Effector CD8-positive, alpha-beta T cell (primary cell): ENCODE results near the gene PNPLA3.

ENCODE experiments used
- DNase-seq: peaks from one replicate; lab custom pipeline; 2025; lab: John Stamatoyannopoulos, UW

The PNPLA3 gene

DNA sequence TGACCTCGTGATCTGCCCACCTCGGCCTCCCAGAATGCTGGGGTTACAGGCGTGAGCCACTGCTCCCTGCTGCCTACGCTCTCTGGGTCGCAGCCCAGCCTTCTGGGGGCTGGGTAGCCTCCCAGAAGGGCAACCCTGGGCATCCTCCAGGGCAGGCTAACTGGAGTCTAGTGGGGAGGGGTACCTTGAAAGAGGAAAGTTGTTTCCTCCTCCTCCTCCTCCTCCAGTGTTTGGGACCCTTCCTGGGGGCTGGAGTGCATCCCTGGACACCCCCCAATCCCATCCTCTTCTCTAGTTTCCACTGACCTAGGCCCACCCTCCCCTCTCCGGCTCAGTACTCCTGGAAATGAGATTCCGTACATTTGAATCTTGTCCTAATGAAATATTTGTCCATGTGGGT, 1.3 kb downstream of the PNPLA3 start:
- DNase-seq: no peak

DNA sequence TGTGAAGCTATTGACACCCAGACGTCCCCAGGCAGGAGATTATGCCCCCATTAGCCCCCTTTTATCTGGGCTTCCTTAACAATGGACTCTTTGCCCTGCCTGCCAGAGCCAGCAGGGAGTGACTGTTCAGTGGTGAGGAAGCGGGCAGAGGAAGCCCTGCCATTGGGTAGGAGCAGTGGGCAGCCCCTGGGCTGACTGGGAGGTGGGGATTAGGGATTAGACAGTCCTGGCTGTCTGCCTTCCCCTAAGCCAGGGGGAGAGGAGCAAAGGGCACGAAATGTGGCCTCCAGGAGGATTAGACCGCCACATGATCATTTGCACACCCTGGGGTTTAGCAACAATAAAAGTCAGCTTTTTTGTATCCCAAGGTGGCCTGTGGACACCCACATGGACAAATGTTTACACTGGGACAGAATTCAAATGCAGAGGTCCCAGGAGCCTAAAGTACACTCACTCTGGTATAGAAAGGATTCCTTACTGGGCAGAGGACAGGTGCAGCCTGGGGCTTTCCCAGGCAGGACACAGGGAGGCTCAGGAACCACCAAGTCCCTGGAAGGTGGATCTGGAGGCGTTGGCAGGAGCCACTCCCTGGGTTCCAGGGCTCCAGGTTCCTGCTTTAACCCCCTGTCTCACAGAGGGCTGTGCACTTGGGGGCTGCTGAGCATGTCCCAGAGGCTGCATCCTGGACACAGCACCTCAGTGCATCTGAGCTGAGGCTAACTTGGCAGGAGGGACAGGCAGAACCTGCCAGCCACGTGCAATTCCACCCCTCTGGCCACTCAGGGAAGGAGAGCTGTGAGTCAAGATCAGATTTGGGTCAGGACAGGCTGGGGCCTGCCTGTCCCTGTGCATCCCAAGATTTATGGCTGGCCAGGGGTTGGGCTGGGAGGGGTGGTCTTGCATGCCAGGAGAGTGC, 2.1 kb downstream of the PNPLA3 start:
- no peak for DNase-seq

DNA sequence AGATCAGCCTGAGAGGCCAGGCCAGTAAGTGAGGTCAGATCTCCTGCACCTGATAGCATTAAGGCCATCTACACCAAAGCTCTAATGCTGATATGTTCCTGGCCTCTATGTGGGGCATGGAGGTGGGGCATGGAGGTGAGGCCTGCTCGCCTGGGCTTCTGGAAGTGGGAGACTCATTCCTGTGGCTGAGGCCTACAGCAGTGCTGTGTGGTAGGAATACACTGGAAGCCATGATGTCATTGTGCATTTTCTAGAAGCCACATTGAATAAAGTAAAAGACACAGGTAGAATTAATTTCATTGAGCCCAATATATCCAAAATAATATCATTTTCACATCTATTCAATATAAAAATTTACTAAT, 2.7 kb downstream of the PNPLA3 start:
- no peak for DNase-seq

- no peak for DNase-seq
These were observed 4.9 kb downstream of the PNPLA3 start for GRCh38 chr22:43928468-43928867.

GRCh38 chr22:43928908-43929307, 5.3 kb downstream of the PNPLA3 start:
- DNase-seq: no peak

DNA sequence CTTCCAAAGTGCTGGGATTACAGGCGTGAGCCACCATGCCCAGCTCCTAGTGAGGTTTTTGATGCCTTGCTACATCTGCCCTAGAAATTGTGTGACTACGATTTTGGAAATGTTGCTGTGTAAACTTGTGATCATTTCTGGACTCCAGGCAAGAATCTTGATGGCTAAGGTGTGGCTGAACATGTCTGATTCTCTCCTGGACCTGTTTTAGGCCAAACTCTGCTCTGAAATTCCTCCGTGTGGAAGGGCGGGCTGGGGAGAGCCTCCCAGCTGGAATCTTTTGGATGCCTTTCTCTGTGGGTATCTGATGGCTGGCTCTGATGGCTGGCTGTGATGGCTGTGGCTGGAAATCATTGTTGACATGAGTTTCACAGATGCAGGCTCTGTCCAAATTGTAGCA, 8.2 kb downstream of the PNPLA3 start:
- no peak for DNase-seq

DNA sequence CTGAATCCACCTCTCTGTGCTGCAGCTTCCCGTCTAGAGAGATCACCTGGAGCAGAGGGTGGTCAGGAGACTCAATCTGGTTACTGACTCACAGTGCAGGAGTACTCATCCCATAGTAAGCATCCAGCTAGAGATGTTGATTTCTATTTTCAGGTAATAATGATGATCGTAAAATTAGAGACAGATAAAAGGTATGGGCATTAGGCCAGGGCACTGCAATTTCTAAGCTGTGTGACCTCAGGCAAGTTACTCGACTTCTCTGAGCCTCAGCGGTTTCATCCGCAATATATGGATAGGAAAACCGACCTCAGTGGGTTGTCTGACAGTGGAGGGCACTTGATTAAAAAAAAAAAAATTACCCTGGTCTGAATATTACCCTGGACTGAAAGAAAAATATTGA, 17.8 kb downstream of the PNPLA3 start:
- no peak for DNase-seq

DNA sequence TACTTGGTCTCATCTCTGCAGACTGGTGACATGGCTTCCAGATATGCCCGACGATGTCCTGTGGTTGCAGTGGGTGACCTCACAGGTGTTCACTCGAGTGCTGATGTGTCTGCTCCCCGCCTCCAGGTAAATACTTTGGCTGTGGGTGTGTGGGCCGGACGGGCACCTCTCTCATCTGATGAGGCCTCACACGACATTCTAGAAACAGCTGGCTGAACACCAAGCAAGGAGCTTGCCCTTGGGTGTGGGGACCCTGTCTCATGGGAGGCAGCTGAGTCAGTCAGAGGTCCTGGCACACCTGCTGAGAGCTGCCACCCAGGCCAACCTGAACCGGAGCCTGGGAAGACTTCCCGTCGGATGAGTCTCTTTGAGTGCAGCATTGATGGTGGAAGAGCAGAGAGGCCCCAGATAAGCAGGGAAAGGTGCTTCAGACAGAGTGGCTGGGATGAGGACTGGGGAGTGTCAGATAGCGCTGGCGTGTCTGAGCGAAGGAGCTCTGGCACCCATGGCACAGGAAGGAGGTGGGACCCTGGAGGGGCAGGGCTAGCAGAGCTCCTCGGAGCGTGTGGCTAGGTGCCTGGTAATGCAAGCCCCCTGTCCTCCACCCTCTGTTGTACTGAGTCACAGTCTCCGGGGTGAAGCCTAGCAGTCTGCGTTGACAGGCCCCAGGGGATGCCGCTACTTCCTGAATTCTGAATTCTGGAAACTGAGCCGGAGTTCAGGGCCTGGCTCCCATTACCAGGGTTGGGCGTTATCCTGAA, 21.2 kb downstream of the PNPLA3 start:
- DNase-seq: no peak

GRCh38 chr22:43945632-43946383, 22.2 kb downstream of the PNPLA3 start:
- DNase-seq: peak; percentile 27

DNA sequence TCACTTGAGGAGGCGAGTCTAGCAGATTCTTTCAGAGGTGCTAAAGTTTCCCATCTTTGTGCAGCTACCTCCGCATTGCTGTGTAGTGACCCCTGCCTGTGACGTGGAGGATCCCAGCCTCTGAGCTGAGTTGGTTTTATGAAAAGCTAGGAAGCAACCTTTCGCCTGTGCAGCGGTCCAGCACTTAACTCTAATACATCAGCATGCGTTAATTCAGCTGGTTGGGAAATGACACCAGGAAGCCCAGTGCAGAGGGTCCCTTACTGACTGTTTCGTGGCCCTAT, 22.7 kb downstream of the PNPLA3 start:
- no peak for DNase-seq

DNA sequence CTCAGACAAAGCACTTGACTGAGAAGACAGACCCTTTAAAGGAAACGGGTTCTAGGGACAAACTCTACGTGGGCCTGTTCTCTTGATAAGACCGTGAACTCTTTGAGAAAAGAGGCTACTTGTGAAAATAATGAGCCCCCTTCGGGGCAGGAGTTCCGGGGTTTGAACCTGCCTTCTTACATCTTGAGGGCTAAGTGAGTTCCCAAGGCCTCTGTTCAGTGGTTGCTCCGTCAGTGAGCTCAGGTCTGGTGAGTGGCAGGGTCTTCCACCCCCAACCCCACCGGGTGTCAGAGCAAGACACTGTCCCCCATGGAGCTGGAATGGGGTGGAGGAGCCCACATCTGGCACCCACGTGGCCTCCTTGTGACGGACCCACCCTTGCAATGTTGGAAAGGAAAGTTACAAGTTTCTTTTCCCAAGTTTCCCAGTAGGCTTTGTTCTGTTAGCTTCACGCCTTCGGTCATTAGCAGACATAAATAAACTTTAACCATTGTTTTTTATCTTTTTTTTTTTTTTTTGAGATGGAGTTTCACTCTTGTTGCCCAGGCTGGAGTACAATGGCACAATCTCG, 25.3 kb downstream of the PNPLA3 start:
- no peak for DNase-seq

GRCh38 chr22:43951391-43951790, 27.8 kb downstream of the PNPLA3 start:
- DNase-seq: no peak

DNA sequence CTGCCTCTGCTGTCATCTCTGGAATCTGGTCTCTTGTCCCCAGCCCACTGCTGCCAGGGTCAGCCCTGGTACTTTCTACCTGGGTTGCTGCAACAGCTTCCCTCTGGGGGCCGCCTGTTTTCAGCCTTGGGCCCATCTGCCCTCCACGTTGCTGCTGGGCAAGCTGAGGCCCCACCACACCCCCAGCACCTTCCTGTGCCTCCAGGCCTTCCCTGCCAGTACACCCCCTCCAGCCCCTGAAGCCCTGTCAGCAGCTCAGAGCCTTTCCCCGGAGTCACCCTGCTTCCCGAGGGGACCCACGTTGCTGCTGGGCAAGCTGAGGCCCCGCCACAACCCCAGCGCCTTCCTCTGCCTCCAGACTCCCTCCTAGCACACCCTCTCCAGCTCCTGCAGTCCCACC, 28.4 kb downstream of the PNPLA3 start:
- DNase-seq: no peak

GRCh38 chr22:43953988-43954785, 30.6 kb downstream of the PNPLA3 start:
- DNase-seq: no peak

DNA sequence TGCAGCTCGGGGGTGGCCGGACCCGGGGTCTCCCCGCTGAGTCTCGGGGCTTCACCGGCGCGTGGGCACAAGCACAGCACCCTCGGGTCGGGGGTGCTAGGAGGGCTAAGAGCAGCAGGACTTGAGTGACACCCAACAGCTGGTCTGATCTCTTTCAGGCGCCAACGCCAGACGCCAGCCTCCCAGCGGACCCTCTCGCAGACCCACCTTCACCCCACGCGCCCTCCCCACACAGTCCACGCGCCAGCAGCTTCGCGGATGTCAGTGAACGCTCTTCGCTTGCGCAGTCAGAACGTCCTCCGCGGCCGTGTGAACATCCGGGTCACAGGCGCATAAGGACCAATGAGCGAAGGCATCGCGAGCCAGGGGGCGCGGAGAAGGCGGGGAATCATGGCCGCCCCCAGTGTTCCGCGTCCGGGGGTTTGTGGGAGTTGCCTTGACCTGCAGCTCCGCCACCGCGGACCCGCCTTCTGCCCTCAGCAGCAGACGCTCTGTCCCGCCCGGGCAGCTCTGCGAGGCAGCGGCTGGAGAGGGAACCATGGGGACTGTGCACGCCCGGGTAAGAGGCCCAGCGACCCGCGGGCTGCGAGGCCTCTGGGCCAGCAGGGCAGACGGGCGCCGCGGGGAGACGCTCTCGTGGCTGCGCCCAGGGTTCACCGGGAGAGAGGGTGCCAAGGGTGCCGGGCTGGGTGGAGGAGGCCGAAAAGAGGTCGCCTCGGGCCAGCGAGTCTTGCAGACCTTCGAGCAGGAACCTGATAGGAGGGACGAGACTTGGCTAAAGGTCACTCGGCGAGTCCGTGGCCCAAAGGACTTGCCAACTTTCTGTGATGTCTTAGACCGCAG, 31.7 kb downstream of the PNPLA3 start, which contains the start of gene SAMM50:
SAMM50 (plus strand) TSS at position 403 of the 843 bp plus-strand sequence; CDS start at position 539, 136 bp downstream.
- DNase-seq: peak; percentile 84

DNA sequence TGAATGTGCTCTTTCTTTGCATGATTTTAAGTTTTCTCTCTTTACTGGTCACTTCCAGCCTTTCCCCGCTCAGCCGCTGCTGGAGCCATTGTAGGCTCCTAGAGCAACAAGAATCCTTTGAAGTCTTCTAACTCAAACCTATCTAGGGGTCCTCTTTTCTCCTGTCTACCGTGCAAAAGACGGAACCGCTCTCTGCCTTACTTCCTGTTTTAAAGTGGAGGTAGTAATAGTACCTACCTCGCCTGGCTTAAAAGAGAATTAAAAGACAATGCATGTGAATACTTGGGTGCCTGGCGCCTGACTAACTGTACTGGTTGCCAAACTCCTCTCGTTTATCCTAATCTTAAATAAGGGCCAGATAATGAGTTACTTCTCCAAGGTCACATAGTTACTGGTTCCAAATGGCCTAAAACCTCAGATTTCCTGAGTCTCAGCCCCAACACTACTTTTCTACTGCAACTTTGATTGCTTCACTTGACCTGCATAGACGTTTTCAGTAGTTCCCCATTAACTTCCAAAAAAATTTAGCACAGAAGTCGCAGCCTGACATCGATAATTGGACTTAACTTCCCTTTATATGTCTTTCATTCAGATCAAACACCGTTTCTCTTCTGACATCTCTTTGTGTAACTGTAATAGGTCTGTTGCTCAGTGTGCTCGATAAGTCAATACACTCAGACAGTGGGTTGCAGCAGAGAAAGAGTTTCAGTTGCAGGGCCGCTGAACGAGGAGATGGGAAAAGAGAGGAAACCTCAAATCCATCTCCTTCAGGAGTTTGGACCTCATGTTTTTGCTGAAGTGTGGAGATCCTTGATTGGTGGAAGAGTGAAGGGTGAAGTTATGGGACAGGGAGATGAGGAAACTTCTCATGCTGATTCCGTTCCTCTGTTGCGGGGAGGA, 32.5 kb downstream of the PNPLA3 start:
- DNase-seq: no peak

- DNase-seq: no peak
These were observed 33.3 kb downstream of the PNPLA3 start for GRCh38 chr22:43956805-43957463.

DNA sequence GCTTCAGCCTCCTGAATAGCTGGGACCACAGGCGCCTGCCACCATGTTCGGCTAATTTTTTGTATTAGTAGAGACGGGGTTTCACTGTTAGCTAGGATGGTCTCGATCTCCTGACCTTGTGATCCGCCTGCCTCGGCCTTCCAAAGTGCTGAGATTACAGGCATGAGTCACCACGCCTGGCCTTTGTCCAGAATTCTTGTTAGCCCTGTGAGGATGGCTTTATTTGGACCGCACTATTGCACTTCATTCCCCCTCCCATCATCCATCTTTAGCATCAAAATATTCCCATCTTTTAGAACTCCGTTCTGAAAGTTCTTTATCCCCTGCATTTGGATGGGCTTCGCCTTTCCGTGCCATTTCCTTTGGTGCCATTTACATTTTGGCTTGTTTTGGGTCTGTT, 34.3 kb downstream of the PNPLA3 start:
- DNase-seq: no peak

DNA sequence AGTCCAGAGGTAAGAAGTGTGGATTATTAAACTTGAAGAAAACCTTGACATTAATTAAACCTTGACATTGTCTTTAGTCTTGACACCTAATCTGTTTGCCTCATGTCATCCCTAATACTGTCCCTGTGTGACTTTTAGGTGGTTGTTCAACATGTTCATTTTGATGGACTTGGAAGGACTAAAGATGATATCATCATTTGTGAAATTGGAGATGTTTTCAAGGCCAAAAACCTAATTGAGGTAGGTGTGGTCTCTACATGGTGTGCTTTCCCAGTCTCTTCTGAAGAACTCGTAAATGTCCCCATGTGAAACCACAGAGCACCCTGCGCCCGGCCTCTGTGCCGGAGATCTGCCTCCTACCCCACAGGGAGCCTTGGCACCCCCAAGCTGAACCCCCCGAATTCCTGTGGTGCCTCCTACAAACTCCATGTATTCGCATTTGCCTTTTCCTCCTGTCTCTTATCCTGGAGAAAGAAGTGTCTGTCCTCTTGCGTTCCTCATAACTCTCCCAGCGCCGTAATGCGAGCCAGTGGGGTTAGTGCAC, 40.8 kb downstream of the PNPLA3 start:
- no peak for DNase-seq
